B cell (primary cell): ENCODE results near the gene SERTAD2. TPM values are rescaled to one million over a fixed set of nuclear protein-coding genes. Genes with fewer than 3 reads are reported as not detected.

Source experiments
- ATAC-seq: fragments of 200-7000 bp; cut with Tn5 transposase; one replicate; pipeline ENCODE4 v1.10.0; 2021; ENCODE audit warnings: low read depth, mild to moderate bottlenecking, moderate number of reproducible peaks, moderate library complexity
- CTCF ChIA-PET: fragments of 350-600 bp; sonication (Branson Sonifier 250); formaldehyde crosslinking; loops from one replicate; lab custom pipeline; 2021; ENCODE audit warnings: antibody characterized with exemption, inconsistent platforms; lab: Charles Lee
- POLR2A ChIA-PET: fragments of 350-600 bp; sonication (Branson Sonifier 250); formaldehyde crosslinking; loops from one replicate; lab custom pipeline; 2021; ENCODE audit warnings: antibody characterized with exemption; lab: Charles Lee
- DNase-seq: peaks from one replicate; pipeline ENCODE4 v3.0.0; 2013
- H2AFZ ChIP-seq: 2 replicates; pipeline ENCODE4 v1.6.1; 2012; ENCODE audit warnings: mild to moderate bottlenecking, low read depth, low read length; ENCODE audit not compliant: insufficient read depth, poor library complexity, severe bottlenecking
- H3K27ac ChIP-seq, 2 donors: 1 replicate in 1 of 2; 2 replicates in 1 of 2; pipeline ENCODE4 v1.5.1; 2012 to 2013; ENCODE audit warnings: low read length in 2 of 2, mild to moderate bottlenecking in 2 of 2, moderate library complexity in 1 of 2
- H3K27me3 ChIP-seq, 4 experiments: fragments of 200-600 bp in 1 of 4; sonication (generic) in 1 of 4; replicated peaks in 1 of 4; 1 replicate in 2 of 4; 2 replicates in 2 of 4; pipeline versions ENCODE4 v1.6.1 to v1.7.0; 2013 to 2016; ENCODE audit warnings: low read length in 3 of 4, mild to moderate bottlenecking in 2 of 4, mixed read lengths in 1 of 4, moderate library complexity in 1 of 4; ENCODE audit not compliant: insufficient read depth in 4 of 4, control insufficient read depth in 3 of 4; ENCODE audit errors: control extremely low read depth in 1 of 4
- H3K36me3 ChIP-seq, 2 experiments: replicated peaks in 1 of 2; 1 replicate in 1 of 2; 2 replicates in 1 of 2; pipeline versions ENCODE4 v1.6.1 to v1.7.1; 2013; ENCODE audit warnings: low read length in 1 of 2; ENCODE audit not compliant: insufficient read depth in 2 of 2, control insufficient read depth in 1 of 2; ENCODE audit errors: control extremely low read depth in 1 of 2, extremely low read depth in 1 of 2
- H3K4me1 ChIP-seq, 2 donors: fragments of 200-600 bp in 1 of 2; sonication (generic) in 1 of 2; 1 replicate in 1 of 2; 2 replicates in 1 of 2; pipeline versions ENCODE4 v1.5.1 to v1.6.1; 2013 to 2017; ENCODE audit warnings: low read length in 2 of 2; ENCODE audit not compliant: control insufficient read depth in 2 of 2, insufficient read depth in 2 of 2
- H3K4me2 ChIP-seq: replicated peaks from 2 replicates; pipeline ENCODE3; 2012; ENCODE audit warnings: mild to moderate bottlenecking, low read depth, low read length; ENCODE audit not compliant: poor library complexity, severe bottlenecking
- H3K4me3 ChIP-seq, 5 experiments: fragments of 200-600 bp in 1 of 5; sonication (generic) in 1 of 5; 1 replicate in 3 of 5; 2 replicates in 2 of 5; pipeline versions ENCODE4 v1.5.1 to v1.7.0; 2011 to 2016; ENCODE audit warnings: low read length in 4 of 5, mild to moderate bottlenecking in 4 of 5, low read depth in 2 of 5, control low read depth in 1 of 5, moderate library complexity in 1 of 5; ENCODE audit not compliant: insufficient read depth in 1 of 5; ENCODE audit errors: control extremely low read depth in 1 of 5, extremely low read depth in 1 of 5
- H3K79me2 ChIP-seq: fragments of 200-600 bp; sonication (generic); one replicate; pipeline ENCODE4 v1.6.0; 2016; ENCODE audit warnings: low read length; ENCODE audit not compliant: control insufficient read depth, insufficient read depth
- H3K9ac ChIP-seq: fragments of 200-600 bp; sonication (generic); 2 replicates; pipeline ENCODE4 v1.6.1; 2017; ENCODE audit warnings: mild to moderate bottlenecking, low read length, moderate library complexity
- H3K9me3 ChIP-seq, 3 donors: one replicate each; pipeline versions ENCODE4 v1.6.1 to v1.7.1; 2013; ENCODE audit warnings: low read length in 2 of 3; ENCODE audit not compliant: control insufficient read depth in 2 of 3, insufficient read depth in 1 of 3; ENCODE audit errors: control extremely low read depth in 1 of 3
- H4K20me1 ChIP-seq: 2 replicates; pipeline ENCODE4 v1.6.0; 2012; ENCODE audit warnings: mild to moderate bottlenecking, low read length; ENCODE audit not compliant: insufficient read depth, control insufficient read depth, poor library complexity, severe bottlenecking
- H3K27ac Mint-ChIP-seq: one replicate; pipeline ENCODE4 v1.8.0; 2021; ENCODE audit warnings: mixed read lengths
- H3K27me3 Mint-ChIP-seq: one replicate; pipeline ENCODE4 v1.8.0; 2021; ENCODE audit warnings: mixed read lengths
- H3K4me1 Mint-ChIP-seq: one replicate; pipeline ENCODE4 v1.8.0; 2021; ENCODE audit warnings: mixed read lengths
- H3K4me3 Mint-ChIP-seq: one replicate; pipeline ENCODE4 v1.8.0; 2021; ENCODE audit warnings: mixed read lengths
- H3K9me3 Mint-ChIP-seq: one replicate; pipeline ENCODE4 v1.8.0; 2022; ENCODE audit warnings: mixed read lengths; ENCODE audit not compliant: insufficient read depth
- EZH2 ChIP-seq: IDR thresholded peaks from 2 replicates; pipeline ENCODE4 v1.6.1; 2012; ENCODE audit warnings: borderline replicate concordance, low read depth, mild to moderate bottlenecking, moderate library complexity, low read length; ENCODE audit not compliant: insufficient read depth, poor library complexity, severe bottlenecking
- WGBS: methylation state at CpG from one replicate; pipeline ENCODE4 v1.1.5; 2013; ENCODE audit warnings: missing lambda C conversion rate; ENCODE audit not compliant: insufficient coverage; 5-methylcytosine and 5-hydroxymethylcytosine counted together
- intact Hi-C: fragments of 100-400 bp; cut with micrococcal nuclease; formaldehyde crosslinking; loops from one replicate; pipeline ENCODE4 v1.10.0; 2022
- polyA plus RNA-seq: library from polyadenylated mRNA; depleted of rRNA; stranded (reverse); fragments of >200 nt; gene quantifications from 2 replicates; pipeline ENCODE4 v1.2.3, GENCODE V29; 2012
- total RNA-seq, 2 donors: library from RNA; stranded (reverse); fragments of 120-200 nt in 1 of 2; gene quantifications; 1 replicate in 1 of 2; 2 replicates in 1 of 2; pipeline versions ENCODE4 v1.2.3 to v1.2.4, GENCODE V29; 2013 to 2022
- TF ChIP-seq, protein P1 (sequence below): fragments of 200-600 bp; IDR thresholded peaks from one replicate; pipeline ENCODE4 v1.8.0; 2022; ENCODE audit warnings: antibody characterized with exemption, mild to moderate bottlenecking

Gene SERTAD2
- total and polyA plus RNA-seq, 2 donors (not counting 1 experiment from before 2014, with no cell fraction given), result 49.5 to 66.8 TPM

DNA sequence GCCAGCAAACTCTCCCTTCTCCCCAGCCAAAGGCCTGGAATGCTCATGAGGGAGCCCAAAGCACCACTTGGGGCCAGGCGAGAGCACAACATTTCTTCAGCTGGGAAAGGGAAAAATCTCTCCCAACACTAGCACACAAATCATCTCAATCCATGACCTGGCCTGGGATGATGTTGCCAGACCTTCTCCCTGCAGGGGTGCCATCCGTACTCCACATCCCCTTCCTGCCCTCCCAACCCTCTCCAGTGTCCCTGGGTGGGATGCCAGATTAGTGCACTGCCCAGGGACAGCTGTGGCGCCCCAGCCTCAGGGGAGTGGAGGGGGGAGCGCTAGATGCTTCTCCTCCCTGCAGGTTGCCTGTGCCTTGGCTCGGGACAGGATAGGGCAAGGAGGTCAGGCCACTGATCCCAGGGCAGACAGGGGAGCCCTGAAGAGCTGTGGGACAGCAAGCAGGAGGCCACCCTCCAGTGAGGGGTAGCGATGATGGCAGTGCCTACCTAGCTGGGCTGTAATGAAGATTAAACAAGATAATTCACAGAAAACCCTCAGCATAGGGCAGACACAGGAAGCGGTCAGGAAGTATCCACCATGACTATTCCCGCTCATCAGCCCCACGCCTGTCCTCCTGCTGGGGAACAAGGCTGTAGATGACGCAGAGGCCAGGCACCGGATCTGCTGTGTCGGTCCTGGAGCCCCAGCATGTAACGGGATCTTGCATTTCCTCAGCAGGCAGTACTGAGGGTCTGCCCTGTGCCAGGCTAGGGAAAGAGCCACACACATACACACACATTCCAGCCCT lies 31.1 kb downstream of the SERTAD2 start:
- WGBS, result 88% methylated on average over 12 of the region's 13 CpGs
- ChIA-PET POLR2A (no interaction called here), CTCF (interaction anchor here (0.6 to 1.0 kb wide), 2 partner anchors 18 to 32 kb away, joined by 3 read pairs; partner anchors contain the start of gene SERTAD2)
- no peaks in the 10 kb centered on the region for H3K9me3 Mint-ChIP-seq
- H3K27me3 Mint-ChIP-seq, result no peaks in the 10 kb centered on the region
- Histone ChIP-seq H3K27me3 (no peaks in the 10 kb centered on the region), H3K9me3 (no peaks in the 10 kb centered on the region), H3K4me1 (peaks cover 7 to 13% of the 10 kb centered on the region in 2 donors), H2AFZ (no peak overlapping the region), H3K4me2 (no peak overlapping the region), H3K36me3 (no peaks in the 10 kb centered on the region), H3K9ac (no peak overlapping the region), H4K20me1 (no peaks in the 10 kb centered on the region), H3K4me3 (no peak overlapping the region), H3K79me2 (peaks cover 26% of the 10 kb centered on the region), H3K27ac (no peak overlapping the region)
- peaks cover 18% of the 10 kb centered on the region for H3K4me1 Mint-ChIP-seq
- TF ChIP-seq, protein P1, sequence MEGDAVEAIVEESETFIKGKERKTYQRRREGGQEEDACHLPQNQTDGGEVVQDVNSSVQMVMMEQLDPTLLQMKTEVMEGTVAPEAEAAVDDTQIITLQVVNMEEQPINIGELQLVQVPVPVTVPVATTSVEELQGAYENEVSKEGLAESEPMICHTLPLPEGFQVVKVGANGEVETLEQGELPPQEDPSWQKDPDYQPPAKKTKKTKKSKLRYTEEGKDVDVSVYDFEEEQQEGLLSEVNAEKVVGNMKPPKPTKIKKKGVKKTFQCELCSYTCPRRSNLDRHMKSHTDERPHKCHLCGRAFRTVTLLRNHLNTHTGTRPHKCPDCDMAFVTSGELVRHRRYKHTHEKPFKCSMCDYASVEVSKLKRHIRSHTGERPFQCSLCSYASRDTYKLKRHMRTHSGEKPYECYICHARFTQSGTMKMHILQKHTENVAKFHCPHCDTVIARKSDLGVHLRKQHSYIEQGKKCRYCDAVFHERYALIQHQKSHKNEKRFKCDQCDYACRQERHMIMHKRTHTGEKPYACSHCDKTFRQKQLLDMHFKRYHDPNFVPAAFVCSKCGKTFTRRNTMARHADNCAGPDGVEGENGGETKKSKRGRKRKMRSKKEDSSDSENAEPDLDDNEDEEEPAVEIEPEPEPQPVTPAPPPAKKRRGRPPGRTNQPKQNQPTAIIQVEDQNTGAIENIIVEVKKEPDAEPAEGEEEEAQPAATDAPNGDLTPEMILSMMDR, result no peak
- TF ChIP-seq EZH2, result no peak
- ATAC-seq (no peak), DNase-seq (no peak)
- intact Hi-C loops, result no loop called here
- H3K27ac Mint-ChIP-seq, result no peak overlapping the region
- H3K4me3 Mint-ChIP-seq, result no peak overlapping the region

DNA sequence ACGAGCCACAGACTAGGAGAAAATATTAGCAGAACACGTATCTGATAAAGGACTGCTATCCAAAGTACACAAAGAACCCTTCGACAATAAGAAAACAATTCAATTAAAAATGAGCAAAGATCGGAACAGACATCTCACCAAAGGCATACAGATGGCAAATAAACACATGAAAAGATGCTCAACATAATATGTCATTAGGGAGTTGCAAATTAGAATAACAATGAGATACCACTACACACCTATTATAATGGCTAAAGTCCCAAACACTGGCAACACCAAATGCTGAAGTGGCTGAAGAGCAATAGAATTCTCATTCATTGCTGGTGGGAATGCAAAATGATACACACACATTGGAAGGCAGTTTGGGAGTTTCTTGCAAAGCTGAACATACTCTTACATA lies 33.1 kb downstream of the SERTAD2 start:
- POLR2A ChIA-PET, result no interaction called here

More for the DNA sequence above, 33.1 kb downstream of the SERTAD2 start:
- no peak overlapping the region for H3K27ac Mint-ChIP-seq
- H3K4me1 Mint-ChIP-seq, result peaks cover 8% of the 10 kb centered on the region
- no CpG with 5 or more reads among the region's 4 CpGs for WGBS
- H3K4me3 Mint-ChIP-seq, result no peak overlapping the region
- Histone ChIP-seq H3K27me3 (no peaks in the 10 kb centered on the region), H3K27ac (no peak overlapping the region), H4K20me1 (no peaks in the 10 kb centered on the region), H3K36me3 (no peaks in the 10 kb centered on the region), H3K4me2 (no peak overlapping the region), H3K9ac (no peak overlapping the region), H3K4me1 (peaks cover 0 to 3% of the 10 kb centered on the region in 2 donors), H3K79me2 (peaks cover 7% of the 10 kb centered on the region), H3K4me3 (no peak overlapping the region), H2AFZ (no peak overlapping the region), H3K9me3 (no peaks in the 10 kb centered on the region)
- TF ChIP-seq, protein P1, result no peak
- TF ChIP-seq EZH2, result no peak
- H3K9me3 Mint-ChIP-seq, result no peaks in the 10 kb centered on the region
- ATAC-seq (no peak), DNase-seq (no peak)
- no peaks in the 10 kb centered on the region for H3K27me3 Mint-ChIP-seq
- intact Hi-C loops, result no loop called here
- CTCF ChIA-PET, result no interaction called here
